HG02870 (cell line): ENCODE data around the gene SELE.
"Not testable (repeated sequence)": the region's sequence is repeated elsewhere in the genome, so short reads cannot be mapped to it uniquely, and the experiment has no call there.

Experiments used
- ATAC-seq: cut with Tn5 transposase; IDR thresholded peaks from one replicate; pipeline ENCODE4 v1.9.1; 2021; ENCODE audit warnings: mild to moderate bottlenecking, moderate library complexity; ENCODE audit not compliant: unreplicated experiment

Gene SELE

DNA sequence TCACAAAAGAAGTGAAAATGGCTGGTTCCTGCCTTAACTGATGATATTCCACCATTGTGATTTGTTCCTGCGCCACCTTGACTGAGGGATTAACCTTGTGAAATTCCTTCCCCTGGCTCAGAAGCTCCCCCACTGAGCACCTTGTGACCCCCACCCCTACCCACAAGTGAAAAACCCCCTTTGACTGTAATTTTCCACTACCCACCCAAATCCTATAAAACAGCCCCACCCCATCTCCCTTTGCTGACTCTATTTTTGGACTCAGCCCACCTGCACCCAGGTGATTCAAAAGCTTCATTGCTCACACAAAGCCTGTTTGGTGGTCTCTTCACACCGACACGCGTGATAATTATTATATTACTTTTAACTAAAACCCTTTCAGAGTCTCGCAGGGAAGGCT is 45.5 kb downstream of the SELE start:
- not testable (repeated sequence) for ATAC-seq

DNA sequence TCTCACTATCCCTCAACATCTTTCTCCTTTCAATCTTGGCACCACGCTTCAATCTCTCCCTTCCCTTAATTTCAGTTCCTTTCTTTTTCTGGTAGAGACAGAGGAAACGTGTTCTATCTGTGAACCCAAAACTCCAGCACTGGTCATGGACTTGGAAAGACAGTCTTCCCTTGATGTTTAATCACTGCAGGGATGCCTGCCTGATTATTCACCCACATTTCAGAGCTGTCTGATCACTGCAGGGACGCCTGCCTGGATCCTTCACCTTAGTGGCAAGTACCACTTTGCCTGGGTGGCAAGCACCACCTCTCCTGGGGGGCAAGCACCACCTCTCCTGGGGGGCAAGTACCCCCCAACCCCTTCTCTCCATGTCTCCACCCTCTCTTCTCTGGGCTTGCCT is 50.2 kb downstream of the SELE start:
- ATAC-seq, result no peak

DNA sequence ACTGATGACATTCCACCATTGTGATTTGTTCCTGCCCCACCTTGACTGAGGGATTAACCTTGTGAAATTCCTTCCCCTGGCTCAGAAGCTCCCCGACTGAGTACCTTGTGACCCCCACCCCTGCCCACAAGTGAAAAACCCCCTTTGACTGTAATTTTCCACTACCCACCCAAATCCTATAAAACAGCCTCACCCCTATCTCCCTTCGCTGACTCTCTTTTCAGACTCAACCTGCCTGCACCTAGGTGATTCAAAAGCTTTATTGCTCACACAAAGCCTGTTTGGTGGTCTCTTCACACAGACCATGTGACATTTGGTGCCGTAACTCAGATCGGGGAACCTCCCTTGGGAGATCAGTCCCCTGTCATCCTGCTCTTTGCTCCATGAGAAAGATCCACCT is 50.7 kb downstream of the SELE start:
- ATAC-seq, result not testable (repeated sequence)

DNA sequence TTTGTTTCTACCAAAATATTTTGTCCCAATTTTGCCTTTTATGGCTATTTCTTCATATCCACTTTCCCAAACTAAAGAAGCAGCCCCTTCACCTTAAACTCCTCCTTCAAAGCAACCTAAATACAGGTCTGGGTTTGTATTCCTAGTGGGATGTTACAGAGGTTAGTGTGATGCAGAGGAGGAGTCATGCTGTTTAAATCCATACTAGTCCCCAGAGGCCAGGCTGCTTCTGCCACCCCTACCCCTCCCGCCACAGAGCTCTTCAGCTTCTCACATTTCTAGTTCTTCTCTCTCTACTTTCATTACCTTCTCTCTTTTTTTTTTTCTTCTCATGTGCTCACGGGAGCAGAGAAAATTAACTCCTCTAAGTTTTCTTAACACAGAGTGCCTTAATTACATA is 51.8 kb downstream of the SELE start:
- ATAC-seq, result no peak

DNA sequence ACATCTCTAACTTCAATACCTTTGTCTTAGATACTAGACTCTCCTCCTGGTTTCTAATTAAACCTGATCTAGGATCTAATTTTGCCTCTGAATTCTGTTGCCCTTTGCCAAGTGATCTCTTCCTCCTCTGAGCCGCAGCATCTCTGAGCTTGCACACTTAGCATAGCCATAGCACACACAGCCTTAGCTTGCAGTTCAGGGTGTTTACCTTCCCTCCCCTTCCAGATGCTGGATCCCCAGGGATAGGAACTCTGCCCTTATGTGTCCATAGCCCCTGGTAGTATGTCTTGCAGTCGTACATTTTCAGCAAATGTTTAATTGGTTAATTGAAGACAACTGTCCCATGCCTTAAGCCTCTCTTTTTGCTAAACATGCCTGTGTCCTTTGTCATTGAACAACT is 52.7 kb downstream of the SELE start:
- ATAC-seq, result peak; percentile 21

DNA sequence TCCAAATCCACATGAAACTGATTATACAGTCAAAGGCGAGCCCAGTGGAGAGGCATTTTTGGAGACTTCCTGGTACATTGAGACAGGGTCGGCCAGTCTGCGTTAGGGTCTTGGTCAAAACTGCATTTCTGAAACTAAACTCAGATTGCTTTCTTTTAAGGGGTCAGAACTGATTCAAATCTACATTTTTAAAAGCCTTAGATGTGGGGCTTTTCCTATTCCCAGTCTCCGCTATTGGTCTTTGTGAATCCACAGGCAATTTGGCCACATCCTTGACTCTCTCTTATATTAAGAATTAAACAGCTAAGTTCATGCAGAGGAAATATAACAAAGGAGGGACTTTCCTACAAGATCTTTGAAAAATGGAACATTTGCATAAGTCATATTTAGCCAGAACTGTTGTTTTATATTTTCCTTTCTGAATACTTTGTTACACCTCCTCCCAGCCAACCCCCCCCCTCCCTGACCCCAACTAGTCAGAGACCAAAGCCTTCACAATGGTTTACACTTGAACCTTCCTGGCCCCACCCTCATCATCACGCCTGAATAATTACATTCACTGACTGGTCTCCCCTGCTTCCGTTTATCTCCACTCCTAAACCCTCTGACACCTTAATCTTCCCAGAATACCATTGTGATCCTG is 53.4 kb downstream of the SELE start:
- ATAC-seq, result peak; percentile 70

DNA sequence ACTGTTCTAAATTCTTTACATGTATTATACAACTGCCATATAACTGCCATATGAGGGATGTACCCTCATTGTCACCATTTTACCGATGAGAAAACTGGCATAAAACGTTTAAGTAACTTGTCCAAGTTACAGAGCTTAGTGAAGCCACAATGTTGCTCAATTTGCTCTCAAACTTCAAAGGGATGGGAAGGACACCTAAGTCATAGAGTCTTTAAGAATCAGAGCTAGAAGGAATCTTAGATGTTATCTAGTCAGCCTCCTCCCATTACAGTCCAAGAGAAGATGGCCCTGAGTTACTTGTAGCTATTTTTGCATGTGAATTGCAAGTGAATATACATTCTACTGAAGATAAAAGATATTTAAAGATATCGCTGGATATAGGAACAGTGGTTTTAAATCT is 54.2 kb downstream of the SELE start:
- no peak for ATAC-seq

DNA sequence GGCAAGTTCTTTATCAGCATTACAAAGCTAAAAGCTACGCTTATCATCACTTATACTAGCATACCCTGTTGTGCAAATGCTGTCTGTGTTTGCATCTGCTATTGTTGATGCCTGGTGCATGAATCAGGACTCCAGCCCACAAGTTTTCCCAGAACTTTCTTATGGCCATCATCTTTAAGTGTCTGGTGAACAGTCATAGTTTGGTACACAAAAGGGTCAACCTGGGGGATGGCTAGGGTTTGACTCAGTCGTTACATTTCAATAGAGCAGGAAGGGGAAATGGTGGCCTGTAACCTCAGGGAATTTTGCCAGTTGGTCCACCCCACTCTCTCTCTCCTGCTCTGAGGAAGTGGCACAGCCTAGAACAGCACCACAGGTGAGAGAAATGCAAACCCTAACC is 57.9 kb downstream of the SELE start:
- ATAC-seq, result no peak
